Activated gamma-delta T cell (primary cell): ENCODE measurements around the gene IGSF21.

Source experiments
- DNase-seq: peaks from one replicate; lab custom pipeline; 2025; lab: John Stamatoyannopoulos, UW

The IGSF21 gene

GRCh38 chr1:18119289-18119688, 11.7 kb downstream of the IGSF21 start:
- DNase-seq, result no peak

GRCh38 chr1:18119771-18120377, 12.3 kb downstream of the IGSF21 start:
- no peak for DNase-seq

GRCh38 chr1:18120638-18121037, 13.0 kb downstream of the IGSF21 start:
- no peak for DNase-seq

GRCh38 chr1:18121072-18121820, 13.6 kb downstream of the IGSF21 start:
- DNase-seq, result no peak

GRCh38 chr1:18123467-18123992, 15.9 kb downstream of the IGSF21 start:
- no peak for DNase-seq

DNA sequence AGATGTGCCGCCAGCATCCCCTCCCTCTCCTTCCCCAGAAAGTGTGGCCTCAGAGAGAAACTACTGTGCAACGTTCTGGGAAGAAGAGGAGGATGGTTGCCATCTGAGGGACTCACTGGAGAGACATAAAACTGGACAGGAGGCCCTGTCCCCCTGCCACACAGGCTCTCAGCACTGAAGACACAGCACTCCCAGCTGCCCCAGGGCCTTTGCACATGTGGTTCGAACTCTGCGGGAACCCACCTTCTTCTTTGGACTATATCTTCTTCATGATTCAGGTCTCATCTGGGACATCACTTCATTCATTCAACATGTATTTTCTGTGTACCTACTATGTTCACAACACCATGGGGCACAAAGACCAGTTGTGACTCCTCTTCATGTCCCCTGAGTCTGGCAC, 17.4 kb downstream of the IGSF21 start:
- no peak for DNase-seq

- no peak for DNase-seq
Observed at GRCh38 chr1:18126616-18127015, 19.0 kb downstream of the IGSF21 start.

GRCh38 chr1:18128298-18128697, 20.7 kb downstream of the IGSF21 start:
- no peak for DNase-seq

GRCh38 chr1:18130356-18130755, 22.8 kb downstream of the IGSF21 start:
- DNase-seq, result no peak

GRCh38 chr1:18132022-18132710, 24.6 kb downstream of the IGSF21 start:
- DNase-seq, result no peak

DNA sequence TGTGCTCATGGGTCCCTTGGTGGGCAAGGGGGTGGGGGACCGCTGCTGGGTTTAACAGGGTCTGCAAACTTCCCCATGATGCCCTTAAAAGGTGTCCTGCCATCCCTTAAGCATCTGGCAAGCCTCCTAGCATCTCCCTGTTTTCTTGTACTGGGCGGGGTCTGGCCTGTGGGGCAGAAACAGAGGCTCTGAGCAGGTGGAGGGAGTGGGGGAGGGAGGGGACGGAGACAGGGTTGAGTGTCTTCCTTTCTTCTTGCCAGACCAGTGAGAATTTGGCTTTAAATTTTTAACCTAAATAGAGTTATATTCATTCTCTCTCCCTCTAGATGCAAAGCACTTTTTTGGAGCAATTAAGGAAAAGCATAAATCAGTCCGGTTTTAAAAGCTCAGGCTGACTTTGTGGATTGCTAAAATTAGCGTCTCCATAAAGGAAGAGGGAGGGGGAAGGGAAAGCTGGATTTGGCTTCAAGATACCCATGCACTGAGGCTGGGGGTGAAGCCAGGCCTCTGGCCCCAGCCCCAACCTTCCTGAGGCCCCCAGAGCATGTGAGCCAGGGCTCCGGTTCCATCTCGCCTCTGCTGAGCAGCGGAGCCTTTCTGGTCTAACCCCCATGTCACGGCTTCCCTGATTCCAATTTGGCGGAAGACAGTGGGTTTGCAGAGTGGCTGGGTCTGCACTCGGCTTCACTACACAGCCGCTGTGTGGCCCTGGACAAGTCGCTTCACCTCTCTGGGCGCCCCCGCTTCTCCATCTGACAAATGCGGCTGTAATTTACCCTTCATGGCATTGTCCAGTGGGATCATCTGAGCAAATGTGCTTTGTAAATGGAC, 25.3 kb downstream of the IGSF21 start:
- no peak for DNase-seq

DNA sequence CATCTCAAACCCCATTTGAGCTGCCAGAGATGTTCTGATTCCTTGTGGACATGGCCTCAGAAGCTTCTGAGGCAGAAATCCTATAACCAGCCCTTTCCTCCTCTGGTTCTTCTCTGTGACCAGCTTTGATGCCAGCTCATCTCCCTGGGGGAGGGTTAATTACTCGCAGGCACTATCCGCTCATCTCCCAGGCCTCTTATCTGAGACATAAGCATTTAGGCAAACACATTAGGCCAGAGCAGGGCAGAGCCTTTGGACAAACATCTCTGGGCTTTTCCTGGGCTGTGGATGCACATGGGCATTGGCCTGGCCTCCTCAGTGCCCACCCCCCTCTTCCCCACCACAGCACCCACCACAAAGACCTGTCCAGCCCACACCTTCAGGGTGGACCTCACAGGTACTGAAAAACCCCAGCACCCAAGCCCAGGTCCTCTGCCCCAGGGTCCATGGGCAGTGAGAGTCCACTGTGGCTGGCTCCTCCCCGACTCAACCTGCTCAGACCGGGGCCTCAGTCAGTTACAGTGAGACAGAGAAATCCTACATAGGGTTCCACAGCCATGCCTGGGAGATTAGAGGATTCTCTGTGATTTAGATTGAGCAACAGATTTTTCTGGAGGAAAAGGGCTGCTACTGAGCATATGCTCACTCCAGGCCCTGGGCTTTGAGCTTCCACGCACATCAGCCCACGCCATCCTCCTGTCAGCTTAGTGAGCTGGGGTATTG, 26.9 kb downstream of the IGSF21 start:
- DNase-seq, result no peak

DNA sequence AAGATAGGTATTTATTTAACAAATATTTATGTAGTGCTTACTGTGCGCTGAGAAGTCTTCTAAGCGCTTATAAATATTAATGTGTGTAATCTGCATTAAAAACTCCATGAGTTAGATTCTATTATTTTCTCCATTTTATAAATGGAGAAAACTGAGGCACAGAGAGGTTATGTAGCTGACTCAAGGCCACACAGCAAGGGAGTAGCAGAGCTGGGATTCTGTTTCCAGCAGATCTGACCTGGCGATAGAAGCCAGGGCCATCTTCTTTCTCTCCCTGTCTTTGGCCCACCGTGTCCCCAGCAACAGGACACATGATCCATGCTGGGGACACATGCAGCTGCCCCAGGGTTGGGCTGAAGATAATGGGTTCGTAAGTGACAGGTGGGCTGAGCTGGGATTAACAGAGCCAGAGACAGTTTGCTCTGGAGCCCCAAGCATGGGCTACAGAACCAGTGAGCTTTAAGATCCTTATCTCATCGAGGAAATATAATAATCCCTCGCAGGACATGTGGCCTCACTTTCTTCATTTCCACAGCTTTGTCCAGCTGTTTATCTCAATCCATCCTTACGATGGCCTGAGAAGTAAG, 30.3 kb downstream of the IGSF21 start:
- no peak for DNase-seq

- no peak for DNase-seq
Observed at GRCh38 chr1:18139198-18139981, 31.8 kb downstream of the IGSF21 start.

- no peak for DNase-seq
Observed at GRCh38 chr1:18140411-18140810, 32.8 kb downstream of the IGSF21 start.

- DNase-seq, result no peak
Observed at GRCh38 chr1:18141661-18142060, 34.1 kb downstream of the IGSF21 start.

DNA sequence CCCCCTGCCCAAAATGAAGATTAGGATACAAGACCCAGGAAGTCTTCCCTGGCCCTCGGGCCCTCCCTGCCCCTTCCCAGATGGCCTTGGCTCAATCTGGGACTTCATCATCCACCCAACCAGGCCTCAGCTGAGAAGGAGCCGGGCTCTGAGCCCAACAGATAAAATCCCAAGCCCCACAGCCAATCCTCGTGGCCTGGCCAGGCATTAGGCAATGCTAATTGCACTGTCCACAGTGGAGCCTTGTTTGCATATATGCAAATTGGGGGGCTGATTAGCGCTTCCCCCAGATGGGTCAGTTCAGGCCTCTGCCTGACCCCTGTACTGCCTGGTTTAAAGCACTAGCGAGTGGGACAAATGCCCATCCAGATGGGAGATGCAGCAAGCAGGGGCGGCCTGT, 34.9 kb downstream of the IGSF21 start:
- no peak for DNase-seq

- no peak for DNase-seq
Observed at GRCh38 chr1:18142969-18143368, 35.4 kb downstream of the IGSF21 start.

GRCh38 chr1:18144062-18144461, 36.5 kb downstream of the IGSF21 start:
- DNase-seq, result no peak
